HepG2 (cell line): ENCODE results near the gene ANO9. TPM values are rescaled to one million over a fixed set of nuclear protein-coding genes. Genes with fewer than 3 reads are reported as not detected.

Experiments used
- E2F2 ChIP-seq: sonication (generic); formaldehyde crosslinking; IDR thresholded peaks from 2 replicates; pipeline ENCODE4 v1.4.0; 2020; ENCODE audit warnings: missing genetic modification reagents, borderline replicate concordance
- GFI1 ChIP-seq: sonication (generic); formaldehyde crosslinking; IDR thresholded peaks from 2 replicates; pipeline ENCODE4 v1.5.0; 2020; ENCODE audit warnings: missing genetic modification reagents, mild to moderate bottlenecking, borderline replicate concordance
- NFYC ChIP-seq: IDR thresholded peaks from 2 replicates; pipeline ENCODE4 v1.6.1; 2016; ENCODE audit warnings: missing genetic modification reagents, missing compliant biosample characterization
- RELA ChIP-seq: sonication (generic); formaldehyde crosslinking; IDR thresholded peaks from 2 replicates; pipeline ENCODE4 v1.4.0; 2020; ENCODE audit warnings: missing genetic modification reagents
- REST ChIP-seq, 2 experiments: IDR thresholded peaks; 2 replicates each; pipeline ENCODE4 v1.6.1; 2011 to 2012; ENCODE audit warnings: low read length in 2 of 2, borderline replicate concordance in 1 of 2, low read depth in 1 of 2, mild to moderate bottlenecking in 1 of 2, moderate library complexity in 1 of 2
- THAP7 ChIP-seq: sonication (generic); formaldehyde crosslinking; IDR thresholded peaks from 2 replicates; pipeline ENCODE4 v1.8.1; 2023; ENCODE audit warnings: mild to moderate bottlenecking, missing genetic modification reagents
- ZKSCAN1 ChIP-seq: fragments of 150-350 bp; IDR thresholded peaks from 2 replicates; pipeline ENCODE4 v1.6.1; 2014; ENCODE audit warnings: low read length
- polyA plus RNA-seq, 8 experiments: library from polyadenylated mRNA; depleted of rRNA in 3 of 8; stranded (reverse) in 7 of 8; unstranded in 1 of 8; fragments of >200 nt; fragmentation: Illumina TruSeq in 4 of 8; extraction: Trizol in 4 of 8; gene quantifications; 2 replicates each; pipeline versions ENCODE4 v1.2.1 to v1.2.3, GENCODE V29; 2011 to 2016; ENCODE audit warnings: low read depth in 4 of 8, missing spikeins in 1 of 8, mixed read lengths in 1 of 8; ENCODE audit not compliant: insufficient read depth in 1 of 8
- total RNA-seq, 5 experiments: library from RNA; depleted of rRNA; stranded (reverse); fragments of >200 nt; fragmentation: Illumina TruSeq; extraction: Trizol; gene quantifications; 2 replicates each; pipeline ENCODE4 v1.2.3, GENCODE V29; 2016; ENCODE audit warnings: low read depth in 1 of 5
- TF ChIP-seq, protein P1 (sequence below): sonication (generic); formaldehyde crosslinking; IDR thresholded peaks from 2 replicates; pipeline ENCODE4 v1.5.0; 2020; ENCODE audit warnings: missing genetic modification reagents
- TF ChIP-seq, protein P2 (sequence below): sonication (generic); formaldehyde crosslinking; IDR thresholded peaks from 2 replicates; pipeline ENCODE4 v1.4.0; 2020; ENCODE audit warnings: missing genetic modification reagents, borderline replicate concordance
- TF ChIP-seq, protein P3 (sequence below): sonication (generic); formaldehyde crosslinking; IDR thresholded peaks from 2 replicates; pipeline ENCODE4 v1.4.0; 2020; ENCODE audit warnings: missing genetic modification reagents
- TF ChIP-seq, protein P4 (sequence below): IDR thresholded peaks from 2 replicates; pipeline ENCODE4 v1.6.1; 2016; ENCODE audit warnings: low read depth, missing genetic modification reagents, missing compliant biosample characterization

Gene ANO9
- total and polyA plus RNA-seq, 2 of the 13 experiments (the other 11 are each of a cell fraction or from before 2014, with no cell fraction given): 8.9 to 14.3 TPM

DNA sequence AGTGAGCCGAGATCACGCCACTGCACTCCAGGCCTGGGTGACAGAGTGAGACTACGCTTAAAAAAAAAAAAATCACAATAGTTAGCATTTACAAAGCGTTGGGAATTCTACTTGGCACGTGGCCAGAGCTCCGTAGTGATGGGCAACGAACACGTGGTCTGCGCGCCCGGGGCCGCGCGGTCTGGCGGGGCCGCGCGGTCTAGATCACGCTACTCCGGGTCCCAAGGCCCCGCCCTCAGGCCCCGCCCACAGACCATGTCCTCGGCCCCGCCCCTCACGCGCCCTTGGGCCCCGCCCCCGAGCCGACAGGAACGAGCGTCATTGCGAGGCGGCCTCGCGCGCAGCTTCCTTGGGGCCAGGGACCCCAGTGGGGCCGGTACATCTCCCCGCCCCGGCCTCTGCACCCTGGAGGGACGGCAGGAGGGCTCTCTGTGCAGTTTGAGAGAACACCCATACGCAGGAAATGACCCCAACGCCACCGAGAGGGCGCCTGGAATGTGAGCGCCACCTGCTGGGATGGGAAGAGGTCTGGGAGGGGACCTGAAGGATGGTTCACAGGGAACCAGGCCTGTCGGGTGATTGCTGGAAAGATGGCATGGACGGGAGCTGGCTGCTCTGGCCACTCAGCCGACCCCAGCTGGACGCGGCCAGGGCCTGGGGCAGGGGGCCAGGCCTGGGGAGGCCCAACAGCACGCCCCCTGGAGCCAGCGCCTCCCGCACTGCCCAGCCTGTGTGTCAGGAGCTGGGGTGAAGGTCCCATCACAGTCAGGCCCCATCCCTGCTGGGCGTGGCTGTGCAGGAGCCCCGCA is 6.3 kb upstream of the ANO9 start (continued):
- TF ChIP-seq, protein P1, sequence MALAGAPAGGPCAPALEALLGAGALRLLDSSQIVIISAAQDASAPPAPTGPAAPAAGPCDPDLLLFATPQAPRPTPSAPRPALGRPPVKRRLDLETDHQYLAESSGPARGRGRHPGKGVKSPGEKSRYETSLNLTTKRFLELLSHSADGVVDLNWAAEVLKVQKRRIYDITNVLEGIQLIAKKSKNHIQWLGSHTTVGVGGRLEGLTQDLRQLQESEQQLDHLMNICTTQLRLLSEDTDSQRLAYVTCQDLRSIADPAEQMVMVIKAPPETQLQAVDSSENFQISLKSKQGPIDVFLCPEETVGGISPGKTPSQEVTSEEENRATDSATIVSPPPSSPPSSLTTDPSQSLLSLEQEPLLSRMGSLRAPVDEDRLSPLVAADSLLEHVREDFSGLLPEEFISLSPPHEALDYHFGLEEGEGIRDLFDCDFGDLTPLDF: peak; percentile 43; the same call in 1 of the 2 replicates
- no peak for TF ChIP-seq REST (IDR thresholded peaks at IDR 0.05; ENCODE audit: borderline replicate concordance in 1 of 2, low read depth in 1 of 2, low read length in 2 of 2)
- TF ChIP-seq ZKSCAN1: peak; percentile 11; the same call in 1 of the 2 replicates
- TF ChIP-seq GFI1: no peak
- TF ChIP-seq, protein P2, sequence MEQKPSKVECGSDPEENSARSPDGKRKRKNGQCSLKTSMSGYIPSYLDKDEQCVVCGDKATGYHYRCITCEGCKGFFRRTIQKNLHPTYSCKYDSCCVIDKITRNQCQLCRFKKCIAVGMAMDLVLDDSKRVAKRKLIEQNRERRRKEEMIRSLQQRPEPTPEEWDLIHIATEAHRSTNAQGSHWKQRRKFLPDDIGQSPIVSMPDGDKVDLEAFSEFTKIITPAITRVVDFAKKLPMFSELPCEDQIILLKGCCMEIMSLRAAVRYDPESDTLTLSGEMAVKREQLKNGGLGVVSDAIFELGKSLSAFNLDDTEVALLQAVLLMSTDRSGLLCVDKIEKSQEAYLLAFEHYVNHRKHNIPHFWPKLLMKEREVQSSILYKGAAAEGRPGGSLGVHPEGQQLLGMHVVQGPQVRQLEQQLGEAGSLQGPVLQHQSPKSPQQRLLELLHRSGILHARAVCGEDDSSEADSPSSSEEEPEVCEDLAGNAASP (CRISPR knock-in tag): no peak
- no peak for TF ChIP-seq E2F2 (CRISPR knock-in tag)
- TF ChIP-seq, protein P3, sequence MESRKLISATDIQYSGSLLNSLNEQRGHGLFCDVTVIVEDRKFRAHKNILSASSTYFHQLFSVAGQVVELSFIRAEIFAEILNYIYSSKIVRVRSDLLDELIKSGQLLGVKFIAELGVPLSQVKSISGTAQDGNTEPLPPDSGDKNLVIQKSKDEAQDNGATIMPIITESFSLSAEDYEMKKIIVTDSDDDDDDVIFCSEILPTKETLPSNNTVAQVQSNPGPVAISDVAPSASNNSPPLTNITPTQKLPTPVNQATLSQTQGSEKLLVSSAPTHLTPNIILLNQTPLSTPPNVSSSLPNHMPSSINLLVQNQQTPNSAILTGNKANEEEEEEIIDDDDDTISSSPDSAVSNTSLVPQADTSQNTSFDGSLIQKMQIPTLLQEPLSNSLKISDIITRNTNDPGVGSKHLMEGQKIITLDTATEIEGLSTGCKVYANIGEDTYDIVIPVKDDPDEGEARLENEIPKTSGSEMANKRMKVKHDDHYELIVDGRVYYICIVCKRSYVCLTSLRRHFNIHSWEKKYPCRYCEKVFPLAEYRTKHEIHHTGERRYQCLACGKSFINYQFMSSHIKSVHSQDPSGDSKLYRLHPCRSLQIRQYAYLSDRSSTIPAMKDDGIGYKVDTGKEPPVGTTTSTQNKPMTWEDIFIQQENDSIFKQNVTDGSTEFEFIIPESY: no peak
- TF ChIP-seq, protein P4, sequence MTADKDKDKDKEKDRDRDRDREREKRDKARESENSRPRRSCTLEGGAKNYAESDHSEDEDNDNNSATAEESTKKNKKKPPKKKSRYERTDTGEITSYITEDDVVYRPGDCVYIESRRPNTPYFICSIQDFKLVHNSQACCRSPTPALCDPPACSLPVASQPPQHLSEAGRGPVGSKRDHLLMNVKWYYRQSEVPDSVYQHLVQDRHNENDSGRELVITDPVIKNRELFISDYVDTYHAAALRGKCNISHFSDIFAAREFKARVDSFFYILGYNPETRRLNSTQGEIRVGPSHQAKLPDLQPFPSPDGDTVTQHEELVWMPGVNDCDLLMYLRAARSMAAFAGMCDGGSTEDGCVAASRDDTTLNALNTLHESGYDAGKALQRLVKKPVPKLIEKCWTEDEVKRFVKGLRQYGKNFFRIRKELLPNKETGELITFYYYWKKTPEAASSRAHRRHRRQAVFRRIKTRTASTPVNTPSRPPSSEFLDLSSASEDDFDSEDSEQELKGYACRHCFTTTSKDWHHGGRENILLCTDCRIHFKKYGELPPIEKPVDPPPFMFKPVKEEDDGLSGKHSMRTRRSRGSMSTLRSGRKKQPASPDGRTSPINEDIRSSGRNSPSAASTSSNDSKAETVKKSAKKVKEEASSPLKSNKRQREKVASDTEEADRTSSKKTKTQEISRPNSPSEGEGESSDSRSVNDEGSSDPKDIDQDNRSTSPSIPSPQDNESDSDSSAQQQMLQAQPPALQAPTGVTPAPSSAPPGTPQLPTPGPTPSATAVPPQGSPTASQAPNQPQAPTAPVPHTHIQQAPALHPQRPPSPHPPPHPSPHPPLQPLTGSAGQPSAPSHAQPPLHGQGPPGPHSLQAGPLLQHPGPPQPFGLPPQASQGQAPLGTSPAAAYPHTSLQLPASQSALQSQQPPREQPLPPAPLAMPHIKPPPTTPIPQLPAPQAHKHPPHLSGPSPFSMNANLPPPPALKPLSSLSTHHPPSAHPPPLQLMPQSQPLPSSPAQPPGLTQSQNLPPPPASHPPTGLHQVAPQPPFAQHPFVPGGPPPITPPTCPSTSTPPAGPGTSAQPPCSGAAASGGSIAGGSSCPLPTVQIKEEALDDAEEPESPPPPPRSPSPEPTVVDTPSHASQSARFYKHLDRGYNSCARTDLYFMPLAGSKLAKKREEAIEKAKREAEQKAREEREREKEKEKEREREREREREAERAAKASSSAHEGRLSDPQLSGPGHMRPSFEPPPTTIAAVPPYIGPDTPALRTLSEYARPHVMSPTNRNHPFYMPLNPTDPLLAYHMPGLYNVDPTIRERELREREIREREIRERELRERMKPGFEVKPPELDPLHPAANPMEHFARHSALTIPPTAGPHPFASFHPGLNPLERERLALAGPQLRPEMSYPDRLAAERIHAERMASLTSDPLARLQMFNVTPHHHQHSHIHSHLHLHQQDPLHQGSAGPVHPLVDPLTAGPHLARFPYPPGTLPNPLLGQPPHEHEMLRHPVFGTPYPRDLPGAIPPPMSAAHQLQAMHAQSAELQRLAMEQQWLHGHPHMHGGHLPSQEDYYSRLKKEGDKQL (CRISPR knock-in tag): no peak
- TF ChIP-seq RELA (CRISPR knock-in tag): no peak
- 0 out of 2 replicates have a peak, but pooled peaks have one; percentile 11 for TF ChIP-seq NFYC (CRISPR knock-in tag)
- TF ChIP-seq THAP7 (CRISPR knock-in tag): no peak
